CD4-positive, CD25-positive, alpha-beta regulatory T cell (primary cell): ENCODE data around the gene UMPS. TPM values are rescaled to one million over a fixed set of nuclear protein-coding genes. Genes with fewer than 3 reads are reported as not detected.

ENCODE experiments used
- ATAC-seq, 2 donors: fragments of 150-1000 bp; cut with Tn5 transposase; one replicate each; pipeline ENCODE4 v1.10.0; 2021; ENCODE audit warnings: low read depth in 2 of 2, moderate number of reproducible peaks in 2 of 2, moderate library complexity in 1 of 2
- DNase-seq, 3 donors: peaks; one replicate each; pipeline versions ENCODE4 v3.0.0 to v3.0.0-alpha.2; 2012 to 2022; ENCODE audit warnings: mixed read lengths in 1 of 3
- H3K27ac ChIP-seq: one replicate; pipeline ENCODE4 v1.7.0; 2013; ENCODE audit warnings: mild to moderate bottlenecking, low read length; ENCODE audit not compliant: insufficient read depth, poor library complexity, severe bottlenecking
- H3K27me3 ChIP-seq: one replicate; pipeline ENCODE4 v1.7.0; 2013; ENCODE audit warnings: low read length; ENCODE audit not compliant: control insufficient read depth, insufficient read depth
- H3K36me3 ChIP-seq: one replicate; pipeline ENCODE4 v1.7.0; 2013; ENCODE audit warnings: mild to moderate bottlenecking, low read length, moderate library complexity; ENCODE audit not compliant: control insufficient read depth, insufficient read depth
- H3K4me1 ChIP-seq: 2 replicates; pipeline ENCODE4 v1.7.0; 2013; ENCODE audit warnings: mild to moderate bottlenecking, low read length; ENCODE audit not compliant: insufficient read depth, control insufficient read depth, poor library complexity, severe bottlenecking
- H3K4me3 ChIP-seq: one replicate; pipeline ENCODE4 v1.7.0; 2013; ENCODE audit warnings: low read depth, mild to moderate bottlenecking, low read length, moderate library complexity
- H3K9me3 ChIP-seq, 2 experiments: 1 replicate in 1 of 2; 2 replicates in 1 of 2; pipeline ENCODE4 v1.7.0; 2013; ENCODE audit warnings: low read length in 2 of 2, mild to moderate bottlenecking in 1 of 2, moderate library complexity in 1 of 2; ENCODE audit not compliant: control insufficient read depth in 2 of 2
- H3K27ac Mint-ChIP-seq, 3 donors: one replicate each; pipeline ENCODE4 v1.8.0; 2020 to 2022; ENCODE audit warnings: mild to moderate bottlenecking in 3 of 3, mixed read lengths in 3 of 3, moderate library complexity in 2 of 3
- H3K27me3 Mint-ChIP-seq: one replicate; pipeline ENCODE4 v1.8.0; 2022; ENCODE audit warnings: mild to moderate bottlenecking, mixed read lengths
- H3K36me3 Mint-ChIP-seq: one replicate; pipeline ENCODE4 v1.8.0; 2020; ENCODE audit warnings: mixed read lengths
- H3K4me1 Mint-ChIP-seq, 4 donors: one replicate each; pipeline ENCODE4 v1.8.0; 2020 to 2022; ENCODE audit warnings: mixed read lengths in 4 of 4, mild to moderate bottlenecking in 1 of 4
- H3K4me3 Mint-ChIP-seq, 4 donors: one replicate each; pipeline ENCODE4 v1.8.0; 2020 to 2022; ENCODE audit warnings: mild to moderate bottlenecking in 4 of 4, mixed read lengths in 4 of 4, moderate library complexity in 3 of 4
- H3K9me3 Mint-ChIP-seq, 7 donors: one replicate each; pipeline ENCODE4 v1.8.0; 2020 to 2022; ENCODE audit warnings: mixed read lengths in 7 of 7, mild to moderate bottlenecking in 3 of 7, moderate library complexity in 2 of 7
- polyA plus RNA-seq, 4 donors: library from polyadenylated mRNA; unstranded; fragments of 300-500 nt; fragmentation: Illumina TruSeq; gene quantifications; one replicate each; pipeline ENCODE4 v1.2.3, GENCODE V29; 2021
- total RNA-seq: library from RNA; stranded (reverse); gene quantifications from one replicate; pipeline ENCODE4 v1.2.3, GENCODE V29; 2022

The UMPS gene
- total and polyA plus RNA-seq, 5 donors from 2014 or later, result 11.7 to 36.1 (median 23.3) TPM

DNA sequence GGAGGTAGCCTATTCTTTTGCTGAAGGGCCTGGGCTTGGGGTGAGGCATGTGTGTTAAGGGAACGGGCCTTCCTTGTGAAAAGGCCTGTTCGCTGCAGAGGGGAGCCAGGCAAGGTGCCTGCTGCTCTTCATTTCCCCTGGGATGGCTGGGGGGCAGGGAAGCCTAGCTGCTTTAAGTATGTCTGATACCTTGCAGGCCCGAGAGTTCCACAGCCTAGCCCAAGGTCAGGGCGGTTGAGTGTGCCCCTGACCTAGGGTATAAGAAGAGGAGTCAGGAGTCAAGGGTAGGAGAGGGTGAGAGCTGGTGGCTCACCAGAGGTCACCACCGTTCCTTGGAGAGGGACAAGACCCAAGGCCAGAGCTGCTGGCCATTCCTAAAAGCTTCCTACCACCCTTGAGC is 46.6 kb downstream of the UMPS start:
- Mint-ChIP-seq H3K9me3 (no peaks in the 10 kb centered on the region), H3K4me3 (no peak overlapping the region), H3K27ac (no peak overlapping the region), H3K27me3 (peaks cover 7% of the 10 kb centered on the region), H3K36me3 (no peaks in the 10 kb centered on the region), H3K4me1 (peaks cover 0 to 6% (median 2%) of the 10 kb centered on the region in 4 donors)
- Histone ChIP-seq H3K27ac (no peak overlapping the region), H3K4me3 (no peak overlapping the region), H3K36me3 (no peaks in the 10 kb centered on the region), H3K9me3 (no peaks in the 10 kb centered on the region), H3K4me1 (no peaks in the 10 kb centered on the region), H3K27me3 (no peaks in the 10 kb centered on the region)
- ATAC-seq (no peak), DNase-seq (no peak)

DNA sequence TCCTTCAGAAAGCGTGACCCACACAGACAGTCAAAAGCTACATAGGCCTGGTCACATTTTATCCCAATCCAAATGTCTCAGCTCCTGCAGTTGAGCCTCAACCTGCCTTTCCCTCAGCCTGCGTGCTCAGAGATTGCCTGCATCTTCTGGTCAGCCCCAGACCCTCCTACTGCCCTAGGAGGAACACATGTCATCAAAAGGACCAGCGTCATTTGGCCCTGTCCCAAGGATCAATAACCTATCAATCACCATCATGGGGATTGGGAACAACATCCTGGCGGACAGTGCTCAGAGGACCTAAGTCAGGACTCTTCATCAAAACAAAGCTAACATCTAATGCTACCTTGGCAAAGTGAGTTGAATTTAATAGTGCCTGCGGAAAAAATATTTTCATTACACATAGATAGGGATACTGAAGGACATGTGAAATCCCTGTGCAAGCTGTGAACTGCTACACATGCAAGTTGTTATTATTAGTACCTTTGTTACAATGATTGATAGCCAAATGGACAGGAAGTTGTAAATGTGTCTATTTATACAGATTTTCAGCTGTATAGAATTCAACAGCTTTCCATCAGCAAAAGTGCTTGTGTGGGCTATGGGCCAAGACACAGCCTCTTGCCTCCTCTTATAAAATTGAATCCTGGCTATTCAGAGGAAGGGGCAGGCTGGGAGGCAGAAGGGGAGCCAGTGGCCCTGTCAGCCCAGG is 47.7 kb downstream of the UMPS start:
- Mint-ChIP-seq H3K36me3 (no peaks in the 10 kb centered on the region), H3K9me3 (no peaks in the 10 kb centered on the region), H3K27ac (peak overlapping the region in 1 of 3 donors; percentile 56), H3K4me1 (peaks cover 0 to 6% (median 2%) of the 10 kb centered on the region in 4 donors), H3K27me3 (peaks cover 4% of the 10 kb centered on the region), H3K4me3 (no peak overlapping the region)
- ATAC-seq, result no peak
- H3K36me3 ChIP-seq, result no peaks in the 10 kb centered on the region
- H3K27ac ChIP-seq, result no peak overlapping the region
- H3K9me3 ChIP-seq, result no peaks in the 10 kb centered on the region
- H3K27me3 ChIP-seq, result no peaks in the 10 kb centered on the region
- H3K4me3 ChIP-seq, result no peak overlapping the region
- DNase-seq, result no peak
- no peaks in the 10 kb centered on the region for H3K4me1 ChIP-seq

DNA sequence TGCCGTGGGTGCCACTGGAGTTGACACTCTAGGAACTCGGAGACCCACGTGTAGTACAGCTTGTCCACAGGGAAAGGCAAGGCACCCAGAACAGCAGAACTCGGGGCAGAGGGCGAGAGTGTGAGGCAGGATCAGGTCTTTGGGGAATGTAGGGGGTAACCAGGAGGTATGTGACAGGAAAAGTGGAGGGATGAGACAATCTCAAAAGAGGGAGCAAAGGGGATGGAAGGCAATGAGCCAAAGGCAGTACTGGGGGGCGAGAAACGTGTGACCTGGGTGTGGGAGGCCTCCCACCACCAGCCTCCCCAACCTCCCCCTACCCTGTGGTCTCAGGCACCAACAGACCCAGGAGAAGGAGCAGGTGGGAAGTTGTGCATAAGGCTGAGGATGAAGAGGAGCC is 48.9 kb downstream of the UMPS start:
- Mint-ChIP-seq H3K4me1 (peaks cover 0 to 6% (median 2%) of the 10 kb centered on the region in 4 donors), H3K9me3 (no peaks in the 10 kb centered on the region), H3K36me3 (no peaks in the 10 kb centered on the region), H3K4me3 (no peak overlapping the region), H3K27ac (no peak overlapping the region), H3K27me3 (peaks cover 4% of the 10 kb centered on the region)
- Histone ChIP-seq H3K9me3 (no peaks in the 10 kb centered on the region), H3K27me3 (no peaks in the 10 kb centered on the region), H3K27ac (no peak overlapping the region), H3K4me1 (no peaks in the 10 kb centered on the region), H3K36me3 (no peaks in the 10 kb centered on the region), H3K4me3 (no peak overlapping the region)
- DNase-seq (no peak), ATAC-seq (no peak)

DNA sequence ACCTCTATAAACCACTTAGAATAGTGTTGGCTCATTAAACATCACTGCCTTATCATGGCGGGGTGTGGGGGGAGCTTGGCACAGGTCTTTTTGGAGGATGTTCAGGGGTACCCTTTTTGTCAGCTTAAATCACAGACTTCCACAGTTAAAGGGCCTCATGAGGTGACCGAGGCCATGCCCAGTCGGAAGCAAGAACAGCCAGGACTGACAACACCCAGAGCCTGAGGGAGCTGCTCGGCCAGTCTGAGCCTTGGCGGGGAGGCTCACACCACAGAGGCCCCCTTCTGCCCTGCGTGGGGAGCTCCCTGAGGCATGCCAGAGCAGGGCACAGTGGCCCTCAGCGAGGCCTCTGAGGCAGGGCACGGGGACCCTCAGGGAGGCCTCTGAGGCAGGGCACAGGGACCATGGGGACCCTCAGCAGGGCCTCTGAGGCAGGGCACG is 49.5 kb downstream of the UMPS start:
- Histone ChIP-seq H3K27ac (no peak overlapping the region), H3K9me3 (no peaks in the 10 kb centered on the region), H3K27me3 (no peaks in the 10 kb centered on the region), H3K4me3 (no peak overlapping the region), H3K36me3 (no peaks in the 10 kb centered on the region), H3K4me1 (no peaks in the 10 kb centered on the region)
- Mint-ChIP-seq H3K27ac (no peak overlapping the region), H3K4me1 (peaks cover 0 to 6% (median 2%) of the 10 kb centered on the region in 4 donors), H3K4me3 (peak overlapping the region in 1 of 4 donors; percentile 24), H3K36me3 (no peaks in the 10 kb centered on the region), H3K9me3 (no peaks in the 10 kb centered on the region), H3K27me3 (peaks cover 4% of the 10 kb centered on the region)
- DNase-seq (no peak), ATAC-seq (no peak)

DNA sequence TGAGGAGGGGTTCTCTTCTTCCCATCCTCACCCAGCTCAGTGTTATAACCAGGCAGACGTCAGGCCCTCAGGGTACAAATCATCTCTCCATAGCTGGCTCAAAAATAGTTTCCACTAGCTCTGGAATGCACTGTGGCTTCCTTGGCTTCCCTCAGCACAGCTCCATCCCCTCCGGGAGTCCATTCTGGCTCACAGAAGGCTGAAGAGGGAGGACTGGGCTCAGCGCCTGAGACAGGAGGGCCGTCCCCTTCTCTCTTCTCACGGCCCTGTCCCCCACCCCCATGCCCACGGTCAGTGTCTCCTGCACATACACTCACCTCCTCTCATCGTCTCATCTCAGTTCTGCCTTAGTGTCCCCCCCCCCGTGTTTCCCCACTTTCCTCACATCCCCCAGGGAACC is 50.1 kb downstream of the UMPS start:
- H3K4me1 Mint-ChIP-seq, result peaks cover 0 to 6% (median 2%) of the 10 kb centered on the region in 4 donors
- H3K27ac Mint-ChIP-seq, result no peak overlapping the region

DNA sequence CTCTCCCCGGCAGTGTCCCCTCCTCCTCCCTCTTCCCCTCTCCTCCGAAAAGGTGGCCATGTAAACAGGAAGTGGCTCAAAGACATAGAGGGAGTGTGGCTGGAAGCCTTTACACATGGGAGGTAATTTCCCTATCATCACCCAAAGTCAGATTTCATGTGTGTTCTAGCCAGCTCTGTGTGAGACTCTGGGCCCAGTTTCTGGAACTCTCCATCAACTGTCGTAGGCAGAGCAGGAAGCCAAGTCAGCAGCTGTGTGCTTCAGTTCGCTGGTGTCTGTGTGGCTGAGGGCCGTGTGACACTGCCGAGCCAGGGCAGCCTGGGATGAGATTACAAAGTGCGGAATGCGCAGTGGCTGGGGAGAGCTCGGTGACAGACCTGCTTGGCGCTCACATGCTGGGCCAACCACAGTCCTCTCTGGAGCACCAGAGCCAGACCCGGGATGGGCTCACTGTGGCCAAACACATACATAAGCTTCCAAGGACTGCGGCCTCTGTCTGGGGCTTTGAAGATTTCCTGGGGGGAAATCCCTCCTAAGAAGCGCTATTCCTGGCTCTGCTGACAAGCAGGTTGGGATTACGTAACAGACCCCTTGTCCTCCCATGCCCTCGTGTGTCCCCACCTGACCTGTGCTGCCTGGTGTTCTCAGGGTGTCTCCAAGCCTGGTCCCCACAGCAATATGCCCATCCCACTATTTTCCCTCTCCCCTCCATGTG is 50.7 kb downstream of the UMPS start:
- ATAC-seq (no peak), DNase-seq (no peak)
- no peaks in the 10 kb centered on the region for H3K36me3 Mint-ChIP-seq
- H3K9me3 Mint-ChIP-seq, result no peaks in the 10 kb centered on the region
- no peaks in the 10 kb centered on the region for H3K36me3 ChIP-seq
- no peaks in the 10 kb centered on the region for H3K4me1 ChIP-seq
- H3K4me1 Mint-ChIP-seq, result peaks cover 0 to 6% (median 2%) of the 10 kb centered on the region in 4 donors
- H3K9me3 ChIP-seq, result no peaks in the 10 kb centered on the region
- H3K27ac ChIP-seq, result no peak overlapping the region
- no peak overlapping the region for H3K4me3 ChIP-seq
- no peak overlapping the region for H3K4me3 Mint-ChIP-seq
- peaks cover 4% of the 10 kb centered on the region for H3K27me3 Mint-ChIP-seq
- H3K27me3 ChIP-seq, result no peaks in the 10 kb centered on the region
- no peak overlapping the region for H3K27ac Mint-ChIP-seq

More for the DNA sequence above, 50.1 kb downstream of the UMPS start:
- no peak overlapping the region for H3K4me3 ChIP-seq
- no peak overlapping the region for H3K4me3 Mint-ChIP-seq
- no peaks in the 10 kb centered on the region for H3K36me3 ChIP-seq
- ATAC-seq, result no peak
- no peaks in the 10 kb centered on the region for H3K27me3 ChIP-seq
- no peaks in the 10 kb centered on the region for H3K9me3 Mint-ChIP-seq
- no peak overlapping the region for H3K27ac ChIP-seq
- no peaks in the 10 kb centered on the region for H3K9me3 ChIP-seq
- H3K4me1 ChIP-seq, result no peaks in the 10 kb centered on the region
- DNase-seq, result no peak
- peaks cover 4% of the 10 kb centered on the region for H3K27me3 Mint-ChIP-seq
- H3K36me3 Mint-ChIP-seq, result no peaks in the 10 kb centered on the region

DNA sequence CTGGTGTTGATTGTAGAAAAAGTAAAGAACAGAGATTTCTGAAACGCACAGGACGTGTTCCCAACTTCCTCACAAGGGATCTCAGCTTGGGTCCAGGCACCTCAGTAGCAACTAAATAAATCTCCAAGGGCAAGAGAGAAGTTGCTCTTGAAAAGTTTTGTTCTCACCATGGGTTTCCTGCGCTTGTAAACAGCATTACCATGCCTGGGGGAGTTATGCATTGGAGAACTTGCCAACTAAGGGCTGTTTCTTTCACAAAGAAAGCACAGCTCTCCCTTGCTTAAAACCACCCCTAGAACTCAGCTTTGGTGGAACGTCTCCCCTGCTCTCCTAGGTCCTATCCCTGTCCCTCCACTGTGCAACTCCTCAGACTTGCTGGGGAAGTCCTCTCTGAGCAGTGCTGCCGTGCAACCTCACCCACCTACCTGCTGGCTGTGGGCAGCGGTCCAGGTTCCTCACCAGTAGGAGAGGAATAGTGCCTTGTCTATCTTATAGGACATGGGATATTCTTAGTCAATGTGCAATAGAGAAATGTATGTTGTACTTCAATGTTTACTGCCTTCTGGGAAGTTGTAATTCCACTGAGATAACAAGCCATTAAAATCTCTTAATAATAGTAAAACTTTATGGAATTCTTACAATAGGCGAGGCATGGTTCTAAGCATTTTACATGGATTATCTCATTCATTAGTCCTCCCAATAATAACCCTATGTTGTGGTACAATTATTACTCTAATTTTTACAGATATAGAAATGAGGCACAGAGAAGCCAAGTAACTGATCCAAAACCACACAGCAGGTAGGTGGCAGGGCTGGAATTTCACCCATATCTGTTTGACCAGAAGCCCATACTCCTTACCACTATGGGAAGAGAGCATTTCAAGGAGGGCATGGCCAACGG is 51.5 kb downstream of the UMPS start:
- H3K9me3 ChIP-seq, result no peaks in the 10 kb centered on the region
- no peaks in the 10 kb centered on the region for H3K9me3 Mint-ChIP-seq
- ATAC-seq (no peak), DNase-seq (no peak)
- H3K27ac ChIP-seq, result no peak overlapping the region
- H3K4me1 ChIP-seq, result no peaks in the 10 kb centered on the region
- no peak overlapping the region for H3K4me3 Mint-ChIP-seq
- no peaks in the 10 kb centered on the region for H3K27me3 ChIP-seq
- peak overlapping the region in 2 of 3 donors; percentile 38 to 53 for H3K27ac Mint-ChIP-seq
- H3K4me1 Mint-ChIP-seq, result peaks cover 0 to 6% (median 2%) of the 10 kb centered on the region in 4 donors
- no peaks in the 10 kb centered on the region for H3K36me3 Mint-ChIP-seq
- no peaks in the 10 kb centered on the region for H3K36me3 ChIP-seq
- no peak overlapping the region for H3K4me3 ChIP-seq
- no peaks in the 10 kb centered on the region for H3K27me3 Mint-ChIP-seq
